B cell (primary cell): Measurements from ENCODE around the gene PPP4C. TPM values are rescaled to one million over a fixed set of nuclear protein-coding genes. Genes with fewer than 3 reads are reported as not detected.

Source experiments
- ATAC-seq: fragments of 200-7000 bp; cut with Tn5 transposase; one replicate; pipeline ENCODE4 v1.10.0; 2021; ENCODE audit warnings: low read depth, mild to moderate bottlenecking, moderate number of reproducible peaks, moderate library complexity
- CTCF ChIA-PET: fragments of 350-600 bp; sonication (Branson Sonifier 250); formaldehyde crosslinking; loops from one replicate; lab custom pipeline; 2021; ENCODE audit warnings: antibody characterized with exemption, inconsistent platforms; lab: Charles Lee
- POLR2A ChIA-PET: fragments of 350-600 bp; sonication (Branson Sonifier 250); formaldehyde crosslinking; loops from one replicate; lab custom pipeline; 2021; ENCODE audit warnings: antibody characterized with exemption; lab: Charles Lee
- DNase-seq: peaks from one replicate; pipeline ENCODE4 v3.0.0; 2013
- H2AFZ ChIP-seq: 2 replicates; pipeline ENCODE4 v1.6.1; 2012; ENCODE audit warnings: mild to moderate bottlenecking, low read depth, low read length; ENCODE audit not compliant: insufficient read depth, poor library complexity, severe bottlenecking
- H3K27ac ChIP-seq, 2 donors: 1 replicate in 1 of 2; 2 replicates in 1 of 2; pipeline ENCODE4 v1.5.1; 2012 to 2013; ENCODE audit warnings: low read length in 2 of 2, mild to moderate bottlenecking in 2 of 2, moderate library complexity in 1 of 2
- H3K27me3 ChIP-seq, 4 experiments: fragments of 200-600 bp in 1 of 4; sonication (generic) in 1 of 4; replicated peaks in 1 of 4; 1 replicate in 2 of 4; 2 replicates in 2 of 4; pipeline versions ENCODE4 v1.6.1 to v1.7.0; 2013 to 2016; ENCODE audit warnings: low read length in 3 of 4, mild to moderate bottlenecking in 2 of 4, mixed read lengths in 1 of 4, moderate library complexity in 1 of 4; ENCODE audit not compliant: insufficient read depth in 4 of 4, control insufficient read depth in 3 of 4; ENCODE audit errors: control extremely low read depth in 1 of 4
- H3K36me3 ChIP-seq, 2 experiments: replicated peaks in 1 of 2; 1 replicate in 1 of 2; 2 replicates in 1 of 2; pipeline versions ENCODE4 v1.6.1 to v1.7.1; 2013; ENCODE audit warnings: low read length in 1 of 2; ENCODE audit not compliant: insufficient read depth in 2 of 2, control insufficient read depth in 1 of 2; ENCODE audit errors: control extremely low read depth in 1 of 2, extremely low read depth in 1 of 2
- H3K4me1 ChIP-seq, 2 donors: fragments of 200-600 bp in 1 of 2; sonication (generic) in 1 of 2; 1 replicate in 1 of 2; 2 replicates in 1 of 2; pipeline versions ENCODE4 v1.5.1 to v1.6.1; 2013 to 2017; ENCODE audit warnings: low read length in 2 of 2; ENCODE audit not compliant: control insufficient read depth in 2 of 2, insufficient read depth in 2 of 2
- H3K4me2 ChIP-seq: replicated peaks from 2 replicates; pipeline ENCODE3; 2012; ENCODE audit warnings: mild to moderate bottlenecking, low read depth, low read length; ENCODE audit not compliant: poor library complexity, severe bottlenecking
- H3K4me3 ChIP-seq, 5 experiments: fragments of 200-600 bp in 1 of 5; sonication (generic) in 1 of 5; 1 replicate in 3 of 5; 2 replicates in 2 of 5; pipeline versions ENCODE4 v1.5.1 to v1.7.0; 2011 to 2016; ENCODE audit warnings: low read length in 4 of 5, mild to moderate bottlenecking in 4 of 5, low read depth in 2 of 5, control low read depth in 1 of 5, moderate library complexity in 1 of 5; ENCODE audit not compliant: insufficient read depth in 1 of 5; ENCODE audit errors: control extremely low read depth in 1 of 5, extremely low read depth in 1 of 5
- H3K79me2 ChIP-seq: fragments of 200-600 bp; sonication (generic); one replicate; pipeline ENCODE4 v1.6.0; 2016; ENCODE audit warnings: low read length; ENCODE audit not compliant: control insufficient read depth, insufficient read depth
- H3K9ac ChIP-seq: fragments of 200-600 bp; sonication (generic); 2 replicates; pipeline ENCODE4 v1.6.1; 2017; ENCODE audit warnings: mild to moderate bottlenecking, low read length, moderate library complexity
- H3K9me3 ChIP-seq, 3 donors: one replicate each; pipeline versions ENCODE4 v1.6.1 to v1.7.1; 2013; ENCODE audit warnings: low read length in 2 of 3; ENCODE audit not compliant: control insufficient read depth in 2 of 3, insufficient read depth in 1 of 3; ENCODE audit errors: control extremely low read depth in 1 of 3
- H4K20me1 ChIP-seq: 2 replicates; pipeline ENCODE4 v1.6.0; 2012; ENCODE audit warnings: mild to moderate bottlenecking, low read length; ENCODE audit not compliant: insufficient read depth, control insufficient read depth, poor library complexity, severe bottlenecking
- H3K27ac Mint-ChIP-seq: one replicate; pipeline ENCODE4 v1.8.0; 2021; ENCODE audit warnings: mixed read lengths
- H3K27me3 Mint-ChIP-seq: one replicate; pipeline ENCODE4 v1.8.0; 2021; ENCODE audit warnings: mixed read lengths
- H3K4me1 Mint-ChIP-seq: one replicate; pipeline ENCODE4 v1.8.0; 2021; ENCODE audit warnings: mixed read lengths
- H3K4me3 Mint-ChIP-seq: one replicate; pipeline ENCODE4 v1.8.0; 2021; ENCODE audit warnings: mixed read lengths
- H3K9me3 Mint-ChIP-seq: one replicate; pipeline ENCODE4 v1.8.0; 2022; ENCODE audit warnings: mixed read lengths; ENCODE audit not compliant: insufficient read depth
- EZH2 ChIP-seq: IDR thresholded peaks from 2 replicates; pipeline ENCODE4 v1.6.1; 2012; ENCODE audit warnings: borderline replicate concordance, low read depth, mild to moderate bottlenecking, moderate library complexity, low read length; ENCODE audit not compliant: insufficient read depth, poor library complexity, severe bottlenecking
- WGBS: methylation state at CpG from one replicate; pipeline ENCODE4 v1.1.5; 2013; ENCODE audit warnings: missing lambda C conversion rate; ENCODE audit not compliant: insufficient coverage; 5-methylcytosine and 5-hydroxymethylcytosine counted together
- intact Hi-C: fragments of 100-400 bp; cut with micrococcal nuclease; formaldehyde crosslinking; loops from one replicate; pipeline ENCODE4 v1.10.0; 2022
- polyA plus RNA-seq: library from polyadenylated mRNA; depleted of rRNA; stranded (reverse); fragments of >200 nt; gene quantifications from 2 replicates; pipeline ENCODE4 v1.2.3, GENCODE V29; 2012
- total RNA-seq, 2 donors: library from RNA; stranded (reverse); fragments of 120-200 nt in 1 of 2; gene quantifications; 1 replicate in 1 of 2; 2 replicates in 1 of 2; pipeline versions ENCODE4 v1.2.3 to v1.2.4, GENCODE V29; 2013 to 2022
- TF ChIP-seq, protein P1 (sequence below): fragments of 200-600 bp; IDR thresholded peaks from one replicate; pipeline ENCODE4 v1.8.0; 2022; ENCODE audit warnings: antibody characterized with exemption, mild to moderate bottlenecking

PPP4C gene
- total and polyA plus RNA-seq, 2 donors (not counting 1 experiment from before 2014, with no cell fraction given): 93.3 to 106 TPM

DNA sequence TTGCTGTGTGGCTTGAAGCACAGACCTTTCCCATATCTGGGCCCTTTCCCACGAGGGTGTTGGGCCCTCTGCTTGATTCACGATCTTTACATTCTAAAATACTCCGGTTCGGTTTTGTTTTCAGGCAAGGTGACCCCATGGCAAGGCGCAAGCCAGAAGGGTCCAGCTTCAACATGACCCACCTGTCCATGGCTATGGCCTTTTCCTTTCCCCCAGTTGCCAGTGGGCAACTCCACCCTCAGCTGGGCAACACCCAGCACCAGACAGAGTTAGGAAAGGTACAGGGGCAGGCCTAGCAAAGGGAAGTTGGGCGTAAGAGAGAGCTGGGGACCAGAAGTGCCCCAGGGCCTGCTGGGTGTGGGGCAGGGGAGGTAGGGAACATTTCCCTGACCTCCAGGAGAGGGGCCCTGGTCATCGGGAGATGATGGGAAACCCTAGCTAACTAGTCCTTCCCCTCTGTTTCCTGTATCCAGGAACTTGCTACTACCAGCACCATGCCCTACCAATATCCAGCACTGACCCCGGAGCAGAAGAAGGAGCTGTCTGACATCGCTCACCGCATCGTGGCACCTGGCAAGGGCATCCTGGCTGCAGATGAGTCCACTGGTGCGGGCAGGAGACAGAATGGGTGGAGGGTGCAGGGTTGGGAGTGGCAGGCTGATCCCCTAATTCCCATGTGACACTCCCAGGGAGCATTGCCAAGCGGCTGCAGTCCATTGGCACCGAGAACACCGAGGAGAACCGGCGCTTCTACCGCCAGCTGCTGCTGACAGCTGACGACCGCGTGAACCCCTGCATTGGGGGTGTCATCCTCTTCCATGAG, 8.8 kb upstream of the PPP4C start:
- Histone ChIP-seq H2AFZ (no peak overlapping the region), H3K36me3 (peaks cover 15 to 48% of the 10 kb centered on the region in 2 experiments), H3K4me2 (peak overlapping the region; percentile 95), H3K9me3 (no peaks in the 10 kb centered on the region), H3K4me1 (peaks cover 16 to 42% of the 10 kb centered on the region in 2 donors), H3K9ac (peak overlapping the region; percentile 73), H4K20me1 (peaks cover 48% of the 10 kb centered on the region), H3K79me2 (peaks cover 53% of the 10 kb centered on the region), H3K27ac (peak overlapping the region; percentile 82 to 88), H3K4me3 (peak overlapping the region; percentile 64 to 96 (median 87)), H3K27me3 (no peaks in the 10 kb centered on the region)
- H3K4me3 Mint-ChIP-seq: peak overlapping the region; percentile 100
- ChIA-PET POLR2A (interaction anchor here (0.6 to 3.0 kb wide), 6 partner anchors 10 to 1755 kb away, joined by 3 to 61 read pairs (median 7); partner anchors contain the start of genes CORO1A, TBX6 and YPEL3), CTCF (interaction anchor here (0.6 to 3.4 kb wide), 8 partner anchors 10 to 46 kb away, joined by 3 to 18 read pairs (median 4); partner anchors contain the start of genes GDPD3, TBX6 and YPEL3)
- 85% methylated on average over 10 of the region's 21 CpGs for WGBS
- no peak for ATAC-seq
- no peak for DNase-seq
- peaks cover 31% of the 10 kb centered on the region for H3K4me1 Mint-ChIP-seq
- intact Hi-C loops: loop anchor here (10.0 kb wide), 2 partner anchors 308 to 628 kb away; partner anchors contain the start of genes MYL11, SRCAP and TBC1D10B
- peak overlapping the region; percentile 99 for H3K27ac Mint-ChIP-seq
- H3K27me3 Mint-ChIP-seq: no peaks in the 10 kb centered on the region
- no peak for TF ChIP-seq EZH2
- H3K9me3 Mint-ChIP-seq: no peaks in the 10 kb centered on the region

DNA sequence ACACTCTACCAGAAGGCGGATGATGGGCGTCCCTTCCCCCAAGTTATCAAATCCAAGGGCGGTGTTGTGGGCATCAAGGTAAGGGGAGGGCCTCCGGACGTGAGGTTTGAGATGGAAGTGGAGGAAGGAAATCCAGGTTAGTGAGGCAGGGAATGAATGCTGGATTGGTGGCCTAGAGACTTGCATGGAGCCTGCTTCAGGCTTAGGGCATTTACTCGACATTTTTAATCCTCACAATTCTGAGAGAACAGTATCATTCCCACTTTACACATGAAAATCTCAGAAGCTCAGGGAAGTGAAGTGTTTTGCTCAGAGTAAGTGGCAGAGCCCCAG, 8.2 kb upstream of the PPP4C start:
- DNase-seq (no peak), ATAC-seq (no peak)
- ChIA-PET CTCF (interaction anchor here (0.7 to 3.4 kb wide), 3 partner anchors 24 to 1512 kb away, joined by 3 to 18 read pairs (median 3); partner anchors contain the start of gene TBX6), POLR2A (no interaction called here)
- Histone ChIP-seq H3K9me3 (no peaks in the 10 kb centered on the region), H3K4me1 (peaks cover 16 to 42% of the 10 kb centered on the region in 2 donors), H3K9ac (no peak overlapping the region), H3K36me3 (peaks cover 15 to 53% of the 10 kb centered on the region in 2 experiments), H4K20me1 (peaks cover 48% of the 10 kb centered on the region), H3K4me2 (no peak overlapping the region), H3K27ac (no peak overlapping the region), H3K79me2 (peaks cover 53% of the 10 kb centered on the region), H2AFZ (no peak overlapping the region), H3K27me3 (no peaks in the 10 kb centered on the region), H3K4me3 (no peak overlapping the region)
- intact Hi-C loops: loop anchor here (10.0 kb wide), 2 partner anchors 307 to 627 kb away; partner anchors contain the start of genes MYL11, SRCAP and TBC1D10B
- WGBS: no CpG with 5 or more reads among the region's 6 CpGs
- Mint-ChIP-seq H3K9me3 (no peaks in the 10 kb centered on the region), H3K4me3 (peak overlapping the region; percentile 100), H3K4me1 (peaks cover 31% of the 10 kb centered on the region), H3K27me3 (no peaks in the 10 kb centered on the region), H3K27ac (peak overlapping the region; percentile 56)
- TF ChIP-seq, protein P1, sequence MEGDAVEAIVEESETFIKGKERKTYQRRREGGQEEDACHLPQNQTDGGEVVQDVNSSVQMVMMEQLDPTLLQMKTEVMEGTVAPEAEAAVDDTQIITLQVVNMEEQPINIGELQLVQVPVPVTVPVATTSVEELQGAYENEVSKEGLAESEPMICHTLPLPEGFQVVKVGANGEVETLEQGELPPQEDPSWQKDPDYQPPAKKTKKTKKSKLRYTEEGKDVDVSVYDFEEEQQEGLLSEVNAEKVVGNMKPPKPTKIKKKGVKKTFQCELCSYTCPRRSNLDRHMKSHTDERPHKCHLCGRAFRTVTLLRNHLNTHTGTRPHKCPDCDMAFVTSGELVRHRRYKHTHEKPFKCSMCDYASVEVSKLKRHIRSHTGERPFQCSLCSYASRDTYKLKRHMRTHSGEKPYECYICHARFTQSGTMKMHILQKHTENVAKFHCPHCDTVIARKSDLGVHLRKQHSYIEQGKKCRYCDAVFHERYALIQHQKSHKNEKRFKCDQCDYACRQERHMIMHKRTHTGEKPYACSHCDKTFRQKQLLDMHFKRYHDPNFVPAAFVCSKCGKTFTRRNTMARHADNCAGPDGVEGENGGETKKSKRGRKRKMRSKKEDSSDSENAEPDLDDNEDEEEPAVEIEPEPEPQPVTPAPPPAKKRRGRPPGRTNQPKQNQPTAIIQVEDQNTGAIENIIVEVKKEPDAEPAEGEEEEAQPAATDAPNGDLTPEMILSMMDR: no peak
- TF ChIP-seq EZH2: no peak
